ENCODE data around the gene GCSAML.

DNA sequence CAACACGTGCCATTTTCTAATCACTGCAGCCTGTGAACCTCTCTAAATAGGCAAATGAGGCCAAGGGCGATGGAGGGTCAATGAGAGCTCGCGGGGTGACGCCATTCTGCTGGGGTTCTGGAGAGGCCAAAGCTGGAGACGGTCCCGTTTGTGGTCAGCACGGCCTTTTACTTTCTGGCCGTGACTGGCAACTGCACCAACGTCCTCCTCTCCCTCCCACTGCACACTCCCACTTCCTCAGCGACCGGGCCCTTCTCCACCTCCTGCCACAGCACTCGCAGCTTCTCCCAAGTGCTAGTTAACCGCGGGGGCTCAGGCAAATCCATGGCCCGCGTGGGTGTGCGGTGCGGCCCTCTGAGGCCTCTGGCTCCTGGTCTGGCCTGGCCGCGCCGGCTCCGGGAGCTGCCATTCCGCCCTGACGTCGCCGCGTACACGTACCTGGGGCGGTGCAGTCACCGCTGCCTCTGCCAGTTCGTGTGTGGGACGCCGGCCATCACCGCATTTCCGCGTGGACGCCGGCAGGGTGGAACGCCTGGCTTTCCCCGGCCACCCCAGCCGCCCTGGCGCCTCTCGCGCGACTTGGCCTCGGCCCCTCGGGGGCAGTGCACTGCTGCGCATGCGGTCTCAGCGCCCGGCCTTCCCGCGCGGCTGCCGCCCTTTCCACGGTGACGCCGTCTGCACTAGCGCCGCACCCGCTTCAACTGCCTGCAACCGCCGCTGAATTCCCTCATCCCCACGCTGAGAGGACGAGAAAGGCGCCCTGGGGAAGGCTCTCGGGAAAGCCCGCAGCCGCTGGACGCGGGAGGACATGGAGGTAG, 30.9 kb upstream of the GCSAML start:
- TF ChIP-seq, protein P1, sequence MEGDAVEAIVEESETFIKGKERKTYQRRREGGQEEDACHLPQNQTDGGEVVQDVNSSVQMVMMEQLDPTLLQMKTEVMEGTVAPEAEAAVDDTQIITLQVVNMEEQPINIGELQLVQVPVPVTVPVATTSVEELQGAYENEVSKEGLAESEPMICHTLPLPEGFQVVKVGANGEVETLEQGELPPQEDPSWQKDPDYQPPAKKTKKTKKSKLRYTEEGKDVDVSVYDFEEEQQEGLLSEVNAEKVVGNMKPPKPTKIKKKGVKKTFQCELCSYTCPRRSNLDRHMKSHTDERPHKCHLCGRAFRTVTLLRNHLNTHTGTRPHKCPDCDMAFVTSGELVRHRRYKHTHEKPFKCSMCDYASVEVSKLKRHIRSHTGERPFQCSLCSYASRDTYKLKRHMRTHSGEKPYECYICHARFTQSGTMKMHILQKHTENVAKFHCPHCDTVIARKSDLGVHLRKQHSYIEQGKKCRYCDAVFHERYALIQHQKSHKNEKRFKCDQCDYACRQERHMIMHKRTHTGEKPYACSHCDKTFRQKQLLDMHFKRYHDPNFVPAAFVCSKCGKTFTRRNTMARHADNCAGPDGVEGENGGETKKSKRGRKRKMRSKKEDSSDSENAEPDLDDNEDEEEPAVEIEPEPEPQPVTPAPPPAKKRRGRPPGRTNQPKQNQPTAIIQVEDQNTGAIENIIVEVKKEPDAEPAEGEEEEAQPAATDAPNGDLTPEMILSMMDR (IDR thresholded peaks at IDR 0.05; ENCODE audit: low read length), result no peak
- TF ChIP-seq EZH2 (IDR thresholded peaks at IDR 0.05; ENCODE audit: borderline replicate concordance, low read length), result no peak
